Right lobe of liver (tissue), 6 donors: ENCODE measurements around the gene AZU1. TPM values are rescaled to one million over a fixed set of nuclear protein-coding genes. Genes with fewer than 3 reads are reported as not detected.

Experiments
- ATAC-seq, 4 donors: fragments of 200-7000 bp; cut with Tn5 transposase; one replicate each; pipeline ENCODE4 v1.9.1; 2020; ENCODE audit warnings: mild to moderate bottlenecking in 4 of 4, moderate library complexity in 4 of 4
- DNase-seq, 3 donors: peaks; one replicate each; pipeline ENCODE4 v3.0.0-alpha.2; 2020
- H3K27ac ChIP-seq, 3 donors: fragments of 200-600 bp; one replicate each; pipeline ENCODE4 v1.8.0; 2022
- H3K27me3 ChIP-seq, 2 donors: fragments of 200-600 bp; one replicate each; pipeline ENCODE4 v1.8.0; 2022
- H3K36me3 ChIP-seq, 4 donors: fragments of 200-600 bp; sonication (generic) in 1 of 4; one replicate each; pipeline versions ENCODE4 v1.5.1 to v1.8.0; 2017 to 2022; ENCODE audit warnings: control low read depth in 1 of 4
- H3K4me1 ChIP-seq, 4 donors: fragments of 200-600 bp; sonication (generic) in 1 of 4; one replicate each; pipeline versions ENCODE4 v1.5.1 to v1.8.0; 2017 to 2022; ENCODE audit warnings: control low read depth in 1 of 4
- H3K4me3 ChIP-seq, 3 donors: fragments of 200-600 bp; one replicate each; pipeline ENCODE4 v1.8.0; 2022
- H3K9me3 ChIP-seq, 4 donors: fragments of 200-600 bp; sonication (generic) in 1 of 4; one replicate each; pipeline versions ENCODE4 v1.5.1 to v1.8.0; 2017 to 2022; ENCODE audit warnings: control low read depth in 1 of 4
- POLR2A ChIP-seq: fragments of 450-650 bp; IDR thresholded peaks from one replicate; pipeline ENCODE4 v1.6.1; 2017; ENCODE audit warnings: antibody characterized with exemption, mild to moderate bottlenecking
- WGBS: methylation state at CpG from one replicate; pipeline ENCODE4 v1.1.6; 2018; ENCODE audit warnings: low coverage, low lambda C conversion rate; ENCODE audit not compliant: insufficient coverage; ENCODE audit errors: missing lambda C conversion rate; 5-methylcytosine and 5-hydroxymethylcytosine counted together
- intact Hi-C, 2 donors: fragments of 100-400 bp; cut with DNase I; formaldehyde crosslinking; loops; one replicate each; pipeline versions ENCODE4 v1.11.2 to v1.14.1; 2022
- total RNA-seq, 6 experiments: library from RNA; depleted of rRNA in 2 of 6; stranded (reverse); fragments of >200 nt in 2 of 6; fragmentation: NEBNext Ultra II Directional in 3 of 6; extraction: Animal tissue kit (Norgen Biotek cat#: 25700) in 3 of 6; gene quantifications; one replicate each; pipeline versions ENCODE4 v1.1.0 to v1.2.4, GENCODE V29; 2016 to 2023
- TF ChIP-seq, protein P1 (sequence below), 4 donors: fragments of 200-600 bp in 3 of 4; fragments of 450-650 bp in 1 of 4; IDR thresholded peaks; one replicate each; pipeline versions ENCODE4 v1.5.1 to v1.8.0; 2016 to 2022; ENCODE audit warnings: antibody characterized with exemption in 4 of 4, mild to moderate bottlenecking in 2 of 4
- donor health status: DM: no; HTN: yes; CAD: no.
- donor health status: DM: no; HTN: no; CAD: no.
- donor health status: DM: no; HTN: no; CAD: no.
- donor health status: DM: no; HTN: yes; CAD: no.
- donor health status: DM: no; HTN: yes; CAD: no.

The AZU1 gene
- total RNA-seq, 6 experiments from 2014 or later, result 0.15 to 3.6 (median 1.8) TPM; not detected in 3

DNA sequence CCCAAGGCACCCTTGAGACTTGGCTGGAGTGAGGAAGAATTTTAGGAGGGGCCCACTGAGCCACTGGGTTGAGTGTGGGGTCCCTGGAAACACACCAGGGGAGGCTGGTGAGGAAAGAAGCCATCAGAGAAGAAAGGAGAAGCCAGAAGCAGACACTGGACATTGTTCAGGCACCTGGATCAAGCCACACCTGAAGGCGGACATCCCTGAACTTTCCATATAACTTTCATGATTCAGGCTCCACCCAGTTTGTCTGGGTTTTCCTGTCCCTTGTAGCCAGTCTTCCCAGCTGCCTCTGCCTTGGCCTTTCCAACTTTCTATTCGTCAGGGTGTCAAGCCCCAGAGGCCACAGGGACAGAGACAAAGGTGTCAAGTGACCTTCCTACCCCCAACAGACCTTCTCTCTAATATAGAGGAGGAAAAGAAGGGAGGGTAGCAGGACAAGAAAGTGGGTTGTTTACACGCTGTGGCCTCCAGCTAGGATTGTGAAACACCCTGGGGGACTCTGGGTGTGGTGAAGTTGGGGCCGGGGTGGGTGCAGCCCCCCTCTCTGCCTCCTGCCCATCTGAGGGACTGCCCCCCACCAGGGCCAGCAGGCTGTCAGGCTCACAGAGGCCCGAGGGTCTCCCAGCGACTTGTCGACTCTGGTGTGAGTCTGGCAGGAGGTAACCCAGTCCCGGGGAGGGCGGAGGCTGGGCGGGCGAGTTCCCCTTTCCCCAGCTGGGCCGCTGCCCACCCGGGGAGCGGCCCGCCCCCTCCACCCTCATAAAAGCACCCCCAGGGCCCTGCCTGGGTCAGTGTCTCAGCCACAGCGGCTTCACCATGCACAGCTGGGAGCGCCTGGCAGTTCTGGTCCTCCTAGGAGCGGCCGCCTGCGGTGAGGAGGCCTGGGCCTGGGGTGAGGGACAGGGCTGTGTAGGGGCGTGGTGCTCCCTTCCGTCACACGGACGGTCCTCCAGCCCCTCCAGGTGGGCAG, 31.5 kb downstream of the AZU1 start, which contains the start of gene CFD:
CFD (plus strand) TSS at position 797 of the 976 bp plus-strand sequence; CDS start at position 823, 26 bp downstream.
- peak within 1 kb of the TSS in 1 of 3 donors; percentile 24 for H3K4me3 ChIP-seq
- ATAC-seq (peak; percentile 21 to 54 (median 32)), DNase-seq (peak in 1 of 3 donors; percentile 58)
- intact Hi-C loops, result loop anchor here (10.0 kb wide), 2 partner anchors 116 to 136 kb away; no protein-coding TSS in a partner anchor
- no peaks in the 10 kb centered on the region for H3K36me3 ChIP-seq
- no peaks in the 10 kb centered on the region for H3K27me3 ChIP-seq
- WGBS, result 10% methylated on average over 2 of the region's 24 CpGs
- peak; percentile 57 for TF ChIP-seq POLR2A
- TF ChIP-seq, protein P1, sequence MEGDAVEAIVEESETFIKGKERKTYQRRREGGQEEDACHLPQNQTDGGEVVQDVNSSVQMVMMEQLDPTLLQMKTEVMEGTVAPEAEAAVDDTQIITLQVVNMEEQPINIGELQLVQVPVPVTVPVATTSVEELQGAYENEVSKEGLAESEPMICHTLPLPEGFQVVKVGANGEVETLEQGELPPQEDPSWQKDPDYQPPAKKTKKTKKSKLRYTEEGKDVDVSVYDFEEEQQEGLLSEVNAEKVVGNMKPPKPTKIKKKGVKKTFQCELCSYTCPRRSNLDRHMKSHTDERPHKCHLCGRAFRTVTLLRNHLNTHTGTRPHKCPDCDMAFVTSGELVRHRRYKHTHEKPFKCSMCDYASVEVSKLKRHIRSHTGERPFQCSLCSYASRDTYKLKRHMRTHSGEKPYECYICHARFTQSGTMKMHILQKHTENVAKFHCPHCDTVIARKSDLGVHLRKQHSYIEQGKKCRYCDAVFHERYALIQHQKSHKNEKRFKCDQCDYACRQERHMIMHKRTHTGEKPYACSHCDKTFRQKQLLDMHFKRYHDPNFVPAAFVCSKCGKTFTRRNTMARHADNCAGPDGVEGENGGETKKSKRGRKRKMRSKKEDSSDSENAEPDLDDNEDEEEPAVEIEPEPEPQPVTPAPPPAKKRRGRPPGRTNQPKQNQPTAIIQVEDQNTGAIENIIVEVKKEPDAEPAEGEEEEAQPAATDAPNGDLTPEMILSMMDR (IDR thresholded peaks at IDR 0.05), result no peak
- no peak within 1 kb of the TSS for H3K27ac ChIP-seq
- H3K9me3 ChIP-seq, result no peaks in the 10 kb centered on the region
- no peaks in the 10 kb centered on the region for H3K4me1 ChIP-seq

GRCh38 chr19:861141-861755, 33.6 kb downstream of the AZU1 start:
- peak in 1 of 3 donors; percentile 46 for DNase-seq

DNA sequence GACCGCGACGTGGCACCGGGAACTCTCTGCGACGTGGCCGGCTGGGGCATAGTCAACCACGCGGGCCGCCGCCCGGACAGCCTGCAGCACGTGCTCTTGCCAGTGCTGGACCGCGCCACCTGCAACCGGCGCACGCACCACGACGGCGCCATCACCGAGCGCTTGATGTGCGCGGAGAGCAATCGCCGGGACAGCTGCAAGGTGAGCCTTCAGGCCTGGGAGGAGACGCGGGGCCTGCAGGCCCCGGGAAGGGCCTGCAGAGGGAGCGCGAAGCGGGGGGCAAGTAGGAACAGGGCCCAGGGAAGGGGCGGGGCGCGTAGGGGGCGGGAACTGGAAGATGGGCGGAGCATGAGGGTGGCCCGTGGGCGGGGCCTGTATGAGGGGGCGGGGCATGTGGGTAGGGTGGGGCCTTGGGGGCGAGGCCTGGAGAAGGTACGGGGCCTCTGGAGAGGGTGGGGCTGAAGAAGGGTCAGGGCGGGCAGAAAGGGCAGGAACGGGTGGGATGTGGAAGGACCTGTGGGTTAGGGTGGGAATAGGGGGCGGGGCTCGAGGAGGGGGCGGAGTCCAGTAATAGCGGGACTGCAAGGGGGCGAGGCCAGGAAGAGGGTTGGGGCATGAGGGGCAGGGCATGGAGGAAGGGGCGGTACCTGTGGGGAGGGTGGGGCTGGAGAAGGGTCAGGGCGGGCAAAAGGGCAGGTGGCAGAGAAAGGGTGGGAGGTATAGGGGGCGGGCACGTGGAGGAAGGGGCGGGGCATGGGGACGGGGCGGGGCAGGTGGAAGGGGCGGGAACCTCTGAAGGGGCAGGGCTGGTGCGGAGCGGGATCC, 34.3 kb downstream of the AZU1 start:
- Histone ChIP-seq H3K4me1 (no peaks in the 10 kb centered on the region), H3K36me3 (no peaks in the 10 kb centered on the region), H3K27me3 (no peaks in the 10 kb centered on the region), H3K9me3 (no peaks in the 10 kb centered on the region), H3K4me3 (no peak overlapping the region), H3K27ac (no peak overlapping the region)
- intact Hi-C loops, result loop anchor here (5.0 to 10.0 kb wide), 2 partner anchors 55 to 97 kb away; partner anchors contain the start of gene KISS1R (in 1 of the 2)
- no peak for TF ChIP-seq POLR2A
- DNase-seq, result peak in 1 of 3 donors; percentile 69
- 20% methylated on average over 36 of the region's 60 CpGs for WGBS
- ATAC-seq, result peak; percentile 21 to 45 (median 35)

More at GRCh38 chr19:861141-861755, 33.6 kb downstream of the AZU1 start:
- H3K9me3 ChIP-seq, result no peaks in the 10 kb centered on the region
- intact Hi-C loops, result loop anchor here (5.0 to 10.0 kb wide), 2 partner anchors 56 to 96 kb away; partner anchors contain the start of gene KISS1R (in 1 of the 2)
- no peak for ATAC-seq
- no peaks in the 10 kb centered on the region for H3K27me3 ChIP-seq
- no peak overlapping the region for H3K27ac ChIP-seq
- H3K36me3 ChIP-seq, result no peaks in the 10 kb centered on the region
- H3K4me3 ChIP-seq, result no peak overlapping the region
- H3K4me1 ChIP-seq, result no peaks in the 10 kb centered on the region
- WGBS, result 63% methylated on average over 15 of the region's 35 CpGs
- TF ChIP-seq, protein P1 (IDR thresholded peaks at IDR 0.05), result no peak
- TF ChIP-seq POLR2A, result no peak

DNA sequence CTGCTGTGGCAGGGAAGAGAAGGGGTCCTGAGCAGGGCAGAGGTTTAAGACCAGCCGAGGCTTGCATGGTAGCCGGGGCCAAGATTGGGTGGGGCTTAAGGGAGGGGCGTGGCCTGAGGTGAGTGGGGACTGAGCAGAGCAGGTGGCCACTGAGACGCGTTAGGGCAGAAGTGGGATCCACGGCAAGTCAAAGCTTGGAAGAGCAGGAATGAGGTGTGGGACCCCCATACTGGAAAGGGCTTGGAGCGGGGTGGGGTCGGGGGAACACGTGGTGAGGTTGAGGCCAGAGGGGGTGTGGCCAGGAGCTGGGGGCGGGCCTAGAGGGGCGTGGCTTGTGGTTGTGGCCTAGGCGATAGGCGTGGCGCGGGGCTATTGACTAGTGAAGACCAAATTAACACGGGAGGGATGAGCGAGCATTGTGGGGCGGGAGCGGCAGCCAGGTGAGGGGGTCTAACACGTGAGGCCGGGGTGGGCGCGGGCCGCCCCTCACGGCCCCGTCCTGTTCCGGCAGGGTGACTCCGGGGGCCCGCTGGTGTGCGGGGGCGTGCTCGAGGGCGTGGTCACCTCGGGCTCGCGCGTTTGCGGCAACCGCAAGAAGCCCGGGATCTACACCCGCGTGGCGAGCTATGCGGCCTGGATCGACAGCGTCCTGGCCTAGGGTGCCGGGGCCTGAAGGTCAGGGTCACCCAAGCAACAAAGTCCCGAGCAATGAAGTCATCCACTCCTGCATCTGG, 35.1 kb downstream of the AZU1 start:
- TF ChIP-seq, protein P1 (IDR thresholded peaks at IDR 0.05), result no peak
- TF ChIP-seq POLR2A, result no peak
- peaks cover 0 to 1% (median 0%) of the 10 kb centered on the region in 4 donors for H3K36me3 ChIP-seq
- H3K27ac ChIP-seq, result no peak overlapping the region
- H3K27me3 ChIP-seq, result no peaks in the 10 kb centered on the region
- intact Hi-C loops, result loop anchor here (5.0 to 10.0 kb wide), 2 partner anchors 55 to 98 kb away; partner anchors contain the start of gene KISS1R (in 1 of the 2)
- no peaks in the 10 kb centered on the region for H3K4me1 ChIP-seq
- ATAC-seq, result peak; percentile 20 to 43 (median 32)
- peak in 2 of 3 donors; percentile 65 to 73 for DNase-seq
- 5% methylated on average over 17 of the region's 48 CpGs for WGBS
- H3K9me3 ChIP-seq, result no peaks in the 10 kb centered on the region
- no peak overlapping the region for H3K4me3 ChIP-seq
